ENCODE data around the gene ZMYM3. TPM values are rescaled to one million over a fixed set of nuclear protein-coding genes. Genes with fewer than 3 reads are reported as not detected.
"Not testable (repeated sequence)": the region's sequence is repeated elsewhere in the genome, so short reads cannot be mapped to it uniquely, and the experiment has no call there.

Gene ZMYM3
- total RNA-seq, 4 donors from 2014 or later = 12.4 to 17.5 (median 15.0) TPM

DNA sequence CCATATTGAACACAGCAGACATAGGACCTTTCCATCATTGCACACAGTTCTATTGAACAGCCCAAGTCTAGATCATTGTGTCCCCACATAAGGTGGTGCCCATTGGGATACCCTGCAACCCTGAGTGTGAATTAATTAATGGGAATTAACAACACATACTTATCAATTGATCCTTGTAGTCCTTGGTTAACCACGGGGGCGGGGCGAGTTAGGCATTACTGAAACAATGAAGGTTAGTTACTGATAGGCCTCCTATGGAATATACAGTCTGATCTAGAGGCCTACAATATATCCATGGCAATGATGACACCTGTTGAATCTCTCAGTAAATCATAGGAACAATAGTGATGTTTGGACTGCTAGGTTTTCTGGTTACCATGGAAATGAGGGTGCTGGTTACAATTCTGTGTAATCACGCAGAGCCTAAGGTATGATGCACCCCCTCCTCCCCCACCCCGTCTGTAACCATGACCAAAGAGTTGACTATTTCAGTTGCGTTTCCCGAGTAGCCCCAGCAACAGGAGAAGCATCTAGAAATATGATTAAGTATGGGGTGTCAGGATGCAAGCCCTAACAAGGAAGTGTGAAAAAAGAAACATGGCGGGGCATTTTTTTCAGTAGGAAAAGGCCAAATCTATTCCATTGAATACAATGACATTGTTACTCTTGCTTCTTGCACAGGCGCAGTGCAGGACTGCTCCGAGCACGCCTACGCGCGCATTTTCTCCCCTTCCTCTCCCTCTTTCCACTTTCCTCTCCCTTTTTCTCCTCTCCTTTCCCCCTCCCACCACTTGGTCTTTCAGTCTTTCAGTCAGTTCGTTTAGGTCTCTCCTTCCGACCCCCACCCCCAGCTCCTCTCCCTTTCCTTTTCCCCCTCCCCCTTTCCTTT is 28.8 kb upstream of the ZMYM3 start:
- 22 to 47% methylated on average over 16 of the region's 16 CpGs for WGBS, 2 donors
- no peak overlapping the region for H3K4me3 ChIP-seq (ENCODE audit: low read depth, poor library complexity, severe bottlenecking)
- no peak for TF ChIP-seq POLR2A (IDR thresholded peaks at IDR 0.05)
- no peak for TF ChIP-seq CTCF (IDR thresholded peaks at IDR 0.05)
- intact Hi-C loops (cut with DNase I; ENCODE audit: low total_unique reads) = no loop called here
- peak in 1 of 2 donors; percentile 74 for DNase-seq (ENCODE audit: low spot score in 2 of 2)

DNA sequence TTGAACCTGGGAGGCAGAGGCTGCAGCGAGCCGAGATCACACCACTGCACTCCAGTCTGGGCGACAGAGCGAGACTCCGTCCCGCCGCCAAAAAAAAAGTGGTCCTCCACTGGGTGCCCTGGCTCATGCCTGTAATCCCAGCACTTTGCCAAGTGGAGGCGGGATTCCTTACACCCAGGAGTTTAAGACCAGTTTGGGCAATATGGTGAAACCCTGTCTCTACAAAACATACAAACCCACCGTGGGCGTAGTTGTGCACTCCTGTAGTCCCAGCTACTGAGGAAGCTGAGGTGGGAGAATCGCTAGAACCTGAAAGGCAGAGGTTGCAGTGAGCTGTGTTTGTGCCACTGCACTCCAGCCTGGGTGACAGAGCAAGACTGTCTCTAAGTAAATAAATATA is 27.4 kb upstream of the ZMYM3 start:
- WGBS, 2 donors = 95 to 100% methylated on average over 6 to 11 of the region's 11 CpGs
- peak in 1 of 2 donors; percentile 48 for DNase-seq (ENCODE audit: low spot score in 2 of 2)
- intact Hi-C loops (cut with DNase I; ENCODE audit: low total_unique reads); H3K4me3 ChIP-seq (ENCODE audit: low read depth, poor library complexity, severe bottlenecking): not testable (repeated sequence)

GRCh38 chrX:71272313-71272712 is 18.4 kb upstream of the ZMYM3 start:
- WGBS, 2 donors = 92 to 95% methylated on average over 2 of the region's 2 CpGs
- intact Hi-C loops (cut with DNase I; ENCODE audit: low total_unique reads); H3K4me3 ChIP-seq (ENCODE audit: low read depth, poor library complexity, severe bottlenecking); DNase-seq (ENCODE audit: low spot score in 2 of 2): not testable (repeated sequence)

GRCh38 chrX:71269801-71270395 is 16.0 kb upstream of the ZMYM3 start:
- TF ChIP-seq POLR2A (IDR thresholded peaks at IDR 0.05) = no peak
- TF ChIP-seq CTCF (IDR thresholded peaks at IDR 0.05) = no peak
- intact Hi-C loops (cut with DNase I; ENCODE audit: low total_unique reads) = no loop called here
- WGBS, 2 donors = 75% methylated on average over 19 of the region's 19 CpGs; no CpG with 5 or more reads in 1 of the 2 donors
- peak in 1 of 2 donors; percentile 62 for DNase-seq (ENCODE audit: low spot score in 2 of 2)
- H3K4me3 ChIP-seq (ENCODE audit: low read depth, poor library complexity, severe bottlenecking) = no peak overlapping the region

GRCh38 chrX:71268624-71269023 is 14.7 kb upstream of the ZMYM3 start:
- intact Hi-C loops (cut with DNase I; ENCODE audit: low total_unique reads); H3K4me3 ChIP-seq (ENCODE audit: low read depth, poor library complexity, severe bottlenecking): not testable (repeated sequence)
- DNase-seq (ENCODE audit: low spot score in 2 of 2) = peak in 1 of 2 donors; percentile 6

DNA sequence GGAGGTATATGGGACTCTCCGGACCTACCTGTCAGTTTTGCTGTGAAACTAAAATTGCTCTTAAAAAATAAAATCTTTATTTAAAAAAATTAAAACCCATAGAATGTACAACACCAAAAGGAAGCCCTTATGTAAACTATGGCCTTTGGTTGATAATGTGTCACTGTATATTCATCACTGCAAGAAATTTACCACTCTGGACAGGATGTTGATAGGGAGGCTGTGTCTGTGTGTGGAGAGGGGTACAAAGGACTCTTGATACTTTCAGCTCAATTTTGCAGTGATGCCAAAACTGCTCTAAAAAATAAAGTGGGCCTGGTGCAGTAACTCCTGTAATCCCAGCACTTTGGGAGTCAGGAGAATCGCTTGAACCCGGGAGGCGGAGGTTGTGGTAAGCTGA is 2.9 kb upstream of the ZMYM3 start:
- intact Hi-C loops (cut with DNase I; ENCODE audit: low total_unique reads) = no loop called here
- no peak for DNase-seq (ENCODE audit: low spot score in 2 of 2)
- 83 to 98% methylated on average over 4 of the region's 4 CpGs for WGBS, 2 donors
- H3K4me3 ChIP-seq (ENCODE audit: low read depth, poor library complexity, severe bottlenecking) = no peak overlapping the region
- TF ChIP-seq CTCF (IDR thresholded peaks at IDR 0.05) = no peak
- no peak for TF ChIP-seq POLR2A (IDR thresholded peaks at IDR 0.05)

DNA sequence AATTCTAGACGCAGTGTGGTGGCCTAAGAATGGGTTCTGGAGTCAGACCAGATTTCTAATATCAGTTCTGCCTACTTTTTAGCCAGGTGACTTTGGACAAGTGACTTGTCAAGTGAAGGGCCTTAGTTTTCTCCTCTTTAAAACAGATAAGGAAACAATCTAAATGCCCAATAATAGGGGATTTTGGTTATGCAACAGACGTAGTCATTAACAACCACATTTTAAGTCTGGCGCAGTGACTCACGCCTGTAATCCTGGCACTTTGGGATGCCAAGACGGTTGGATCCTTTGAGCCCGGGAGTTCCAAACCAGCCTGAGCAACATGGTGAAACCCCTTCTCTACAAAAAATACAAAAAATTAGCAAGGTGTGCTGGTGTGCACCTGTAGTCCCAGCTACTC is 2.1 kb upstream of the ZMYM3 start:
- H3K4me3 ChIP-seq (ENCODE audit: low read depth, poor library complexity, severe bottlenecking) = no peak overlapping the region
- TF ChIP-seq POLR2A (IDR thresholded peaks at IDR 0.05) = no peak
- no peak for TF ChIP-seq CTCF (IDR thresholded peaks at IDR 0.05)
- 53 to 71% methylated on average over 6 of the region's 6 CpGs for WGBS, 2 donors
- no peak for DNase-seq (ENCODE audit: low spot score in 2 of 2)
- intact Hi-C loops (cut with DNase I; ENCODE audit: low total_unique reads) = no loop called here

Measured in lower leg skin (tissue), 4 donors.